A549 (cell line): Measurements from ENCODE around the gene ZNF497. TPM values are rescaled to one million over a fixed set of nuclear protein-coding genes. Genes with fewer than 3 reads are reported as not detected.

Source experiments
- CEBPB ChIP-seq, 2 experiments: fragments of >200 bp in 1 of 2; sonication (Bioruptor Twin) in 1 of 2; formaldehyde crosslinking in 1 of 2; IDR thresholded peaks; 2 replicates each; pipeline ENCODE4 v1.6.1; 2012 to 2016
- CHD2 ChIP-seq: fragments of 150-350 bp; IDR thresholded peaks from 2 replicates; pipeline ENCODE4 v1.6.1; 2014; ENCODE audit warnings: low read length; ENCODE audit not compliant: partially characterized antibody
- CHD4 ChIP-seq: fragments of 200-600 bp; sonication (generic); IDR thresholded peaks from 2 replicates; pipeline ENCODE4 v1.6.1; 2016; ENCODE audit warnings: antibody characterized with exemption, mild to moderate bottlenecking, borderline replicate concordance
- EHMT2 ChIP-seq: fragments of 200-600 bp; sonication (generic); IDR thresholded peaks from 2 replicates; pipeline ENCODE4 v1.6.1; 2016; ENCODE audit warnings: antibody characterized with exemption, low read depth, mild to moderate bottlenecking, moderate library complexity
- ELK1 ChIP-seq: fragments of 150-350 bp; IDR thresholded peaks from 2 replicates; pipeline ENCODE4 v1.6.1; 2014; ENCODE audit warnings: low read depth, mild to moderate bottlenecking, low read length
- EP300 ChIP-seq, 2 experiments: fragments of >200 bp; sonication (Bioruptor Twin); formaldehyde crosslinking; IDR thresholded peaks; 2 replicates in 1 of 2; 3 replicates in 1 of 2; pipeline ENCODE4 v1.6.1; 2016 to 2017
- ESRRA ChIP-seq: fragments of 150-350 bp; IDR thresholded peaks from 2 replicates; pipeline ENCODE4 v1.6.1; 2014; ENCODE audit warnings: mild to moderate bottlenecking, low read length, borderline replicate concordance
- FOSB ChIP-seq: fragments of 250-450 bp; sonication (Bioruptor Pico); IDR thresholded peaks from 2 replicates; pipeline ENCODE4 v1.5.0; 2020; ENCODE audit warnings: mild to moderate bottlenecking, moderate library complexity
- GATA3 ChIP-seq: IDR thresholded peaks from 2 replicates; pipeline ENCODE4 v1.6.1; 2012; ENCODE audit warnings: borderline replicate concordance
- HMGXB4 ChIP-seq: fragments of 250-450 bp; sonication (Bioruptor Pico); IDR thresholded peaks from 2 replicates; pipeline ENCODE4 v1.5.0; 2021; ENCODE audit warnings: mild to moderate bottlenecking, moderate library complexity, borderline replicate concordance
- HOXA7 ChIP-seq: fragments of 250-450 bp; sonication (Bioruptor Pico); IDR thresholded peaks from 2 replicates; pipeline ENCODE4 v1.5.0; 2020; ENCODE audit warnings: mild to moderate bottlenecking, moderate library complexity
- HOXB13 ChIP-seq: fragments of 250-450 bp; sonication (Bioruptor Pico); IDR thresholded peaks from 2 replicates; pipeline ENCODE4 v1.5.0; 2020; ENCODE audit warnings: low read depth, mild to moderate bottlenecking, moderate library complexity
- JUN ChIP-seq, 2 experiments: fragments of >200 bp; sonication (Bioruptor Twin); formaldehyde crosslinking; IDR thresholded peaks; 2 replicates in 1 of 2; 3 replicates in 1 of 2; pipeline ENCODE4 v1.6.1; 2016 to 2017
- KDM1A ChIP-seq: fragments of 200-600 bp; sonication (generic); IDR thresholded peaks from 2 replicates; pipeline ENCODE4 v1.6.1; 2016; ENCODE audit warnings: low read depth, mild to moderate bottlenecking
- KDM5A ChIP-seq: fragments of 200-600 bp; sonication (generic); IDR thresholded peaks from 2 replicates; pipeline ENCODE4 v1.6.1; 2016; ENCODE audit warnings: antibody characterized with exemption, mild to moderate bottlenecking
- MAX ChIP-seq: IDR thresholded peaks from 2 replicates; pipeline ENCODE4 v1.6.1; 2012
- MAZ ChIP-seq: fragments of 150-350 bp; IDR thresholded peaks from 2 replicates; pipeline ENCODE4 v1.6.1; 2014; ENCODE audit warnings: antibody characterized with exemption, low read depth, low read length, borderline replicate concordance
- PBX3 ChIP-seq: IDR thresholded peaks from 2 replicates; pipeline ENCODE4 v1.6.1; 2012
- PHF8 ChIP-seq: fragments of 200-600 bp; sonication (generic); IDR thresholded peaks from 2 replicates; pipeline ENCODE4 v1.6.1; 2016; ENCODE audit warnings: low read depth, mild to moderate bottlenecking, antibody characterized with exemption, moderate library complexity, borderline replicate concordance
- POLR2A ChIP-seq: IDR thresholded peaks from 2 replicates; pipeline ENCODE4 v1.6.1; 2012; ENCODE audit warnings: mild to moderate bottlenecking, low read length
- RAD21 ChIP-seq, 2 experiments: fragments of >200 bp in 1 of 2; sonication (Bioruptor Twin) in 1 of 2; formaldehyde crosslinking in 1 of 2; IDR thresholded peaks in 1 of 2; conservative IDR thresholded peaks in 1 of 2; 2 replicates in 1 of 2; 3 replicates in 1 of 2; pipeline ENCODE4 v1.6.1; 2012 to 2018; ENCODE audit warnings: inconsistent platforms in 1 of 2
- RARB ChIP-seq: fragments of 250-450 bp; sonication (Bioruptor Pico); IDR thresholded peaks from 2 replicates; pipeline ENCODE4 v1.8.0; 2021; ENCODE audit warnings: mild to moderate bottlenecking, moderate library complexity
- RNF2 ChIP-seq: fragments of 200-600 bp; sonication (generic); IDR thresholded peaks from 2 replicates; pipeline ENCODE4 v1.6.1; 2016; ENCODE audit warnings: low read depth, mild to moderate bottlenecking, antibody characterized with exemption, moderate library complexity, borderline replicate concordance
- TFCP2L1 ChIP-seq: fragments of 250-450 bp; sonication (Bioruptor Pico); IDR thresholded peaks from 2 replicates; pipeline ENCODE4 v1.5.0; 2021; ENCODE audit warnings: mild to moderate bottlenecking
- TP53 ChIP-seq: fragments of 250-450 bp; sonication (Bioruptor Pico); IDR thresholded peaks from 2 replicates; pipeline ENCODE4 v1.5.0; 2021; ENCODE audit warnings: mild to moderate bottlenecking, moderate library complexity
- USF2 ChIP-seq: fragments of 450-650 bp; IDR thresholded peaks from 2 replicates; pipeline ENCODE4 v1.6.1; 2014; ENCODE audit warnings: antibody characterized with exemption
- polyA plus RNA-seq, 4 experiments: library from polyadenylated mRNA; depleted of rRNA in 3 of 4; stranded (reverse); fragments of >200 nt; fragmentation: RNase III in 1 of 4; extraction: RNeasy Plus Mini Kit Qiagen cat#74134 plus additional on column Dnase treatment in 1 of 4; gene quantifications; 2 replicates in 3 of 4; 3 replicates in 1 of 4; pipeline ENCODE4 v1.2.3, GENCODE V29; 2011 to 2017

Gene ZNF497
- polyA plus RNA-seq, 2 of the 4 experiments (the other 2 are of a cell fraction), result 1.1 to 2.0 TPM

GRCh38 chr19:58395220-58395978 lies 32.8 kb upstream of the ZNF497 start, which contains the start of gene RNF225 (continued):
- TF ChIP-seq HMGXB4 (CRISPR knock-in tag) (no peak; the same call in 1 of the 2 replicates), EHMT2 (no peak), HOXA7 (CRISPR knock-in tag) (peak; percentile 80), CHD2 (no peak), KDM5A (no peak), RAD21 (conservative IDR thresholded peaks at IDR 0.05 in 1 of 2, IDR thresholded peaks at IDR 0.05 in 1 of 2) (no peak), CHD4 (no peak), MAX (0 out of 2 replicates have a peak, but pooled peaks have one; percentile 12), EP300 (IDR thresholded peaks at IDR 0.05) (no peak), CEBPB (IDR thresholded peaks at IDR 0.05) (no peak), RNF2 (no peak), JUN (IDR thresholded peaks at IDR 0.05) (peak in 1 of 2 experiments; percentile 41; a peak in 4 of 5 replicates), TP53 (no peak; the same call in none of the 2 replicates), POLR2A (no peak), MAZ (no peak), RARB (CRISPR knock-in tag) (peak; percentile 67), PBX3 (peak; percentile 82), KDM1A (no peak), HOXB13 (CRISPR knock-in tag) (no peak), TFCP2L1 (CRISPR knock-in tag) (peak; percentile 70), ELK1 (no peak), PHF8 (no peak), FOSB (CRISPR knock-in tag) (peak; percentile 72; the same call in 1 of the 2 replicates), USF2 (no peak), GATA3 (no peak; the same call in 1 of the 2 replicates), ESRRA (no peak)
